Activated CD8-positive, alpha-beta memory T cell treated with anti-CD3 and anti-CD28 coated beads, Interleukin-2, amount 50 U/mL, for 4 hours (primary cell): ENCODE data around the gene PELI3.

Experiments used
- DNase-seq: peaks from one replicate; pipeline ENCODE4 v3.0.0-alpha.2; 2020

PELI3 gene

GRCh38 chr11:66476173-66476840 is 9.6 kb downstream of the PELI3 start:
- no peak for DNase-seq

GRCh38 chr11:66476841-66477251 is 10.1 kb downstream of the PELI3 start:
- DNase-seq, result no peak

- DNase-seq, result no peak
These were observed 10.8 kb downstream of the PELI3 start for GRCh38 chr11:66477263-66478201.

- DNase-seq, result peak; percentile 39
These were observed 12.2 kb downstream of the PELI3 start for GRCh38 chr11:66478729-66479393.

- DNase-seq, result no peak
These were observed 12.8 kb downstream of the PELI3 start for GRCh38 chr11:66479394-66480116.

- peak; percentile 95 for DNase-seq
These were observed 13.6 kb downstream of the PELI3 start, which contains the start of gene DPP3 for GRCh38 chr11:66480117-66480938. Gene DPP3 (plus strand): TSS chr11:66480434. CDS start chr11:66482201, 1,767 bp downstream.

GRCh38 chr11:66484806-66485380 is 18.2 kb downstream of the PELI3 start:
- DNase-seq, result no peak

- no peak for DNase-seq
These were observed 22.3 kb downstream of the PELI3 start for GRCh38 chr11:66488957-66489356.

GRCh38 chr11:66489636-66490035 is 22.9 kb downstream of the PELI3 start:
- no peak for DNase-seq

- DNase-seq, result no peak
These were observed 24.7 kb downstream of the PELI3 start for GRCh38 chr11:66491315-66491935.

- DNase-seq, result no peak
These were observed 25.6 kb downstream of the PELI3 start for GRCh38 chr11:66492161-66492865.

- DNase-seq, result no peak
These were observed 26.4 kb downstream of the PELI3 start for GRCh38 chr11:66493130-66493529.

GRCh38 chr11:66494458-66494857 is 27.8 kb downstream of the PELI3 start:
- no peak for DNase-seq

GRCh38 chr11:66494935-66495334 is 28.2 kb downstream of the PELI3 start:
- no peak for DNase-seq

GRCh38 chr11:66495401-66495854 is 28.7 kb downstream of the PELI3 start:
- DNase-seq, result no peak

- DNase-seq, result no peak
These were observed 30.5 kb downstream of the PELI3 start for GRCh38 chr11:66497206-66497605.

- DNase-seq, result no peak
These were observed 31.8 kb downstream of the PELI3 start for GRCh38 chr11:66498506-66498905.

GRCh38 chr11:66505276-66505816 is 38.6 kb downstream of the PELI3 start:
- DNase-seq, result no peak

GRCh38 chr11:66509131-66509561 is 42.4 kb downstream of the PELI3 start:
- no peak for DNase-seq
